Peyer's patch (tissue), 4 donors: ENCODE data around the gene TTC23.

Source experiments
- POLR2A ChIP-seq, 2 donors: fragments of 450-650 bp; IDR thresholded peaks; one replicate each; pipeline ENCODE4 v1.5.1; 2017; ENCODE audit warnings: antibody characterized with exemption in 2 of 2, mild to moderate bottlenecking in 2 of 2, moderate library complexity in 2 of 2
- TF ChIP-seq, protein P1 (sequence below), 6 experiments: fragments of 450-650 bp in 4 of 6; fragments of 200-600 bp in 2 of 6; sonication (generic) in 1 of 6; IDR thresholded peaks; one replicate each; pipeline ENCODE4 v1.5.1; 2017 to 2019; ENCODE audit warnings: antibody characterized with exemption in 6 of 6, mild to moderate bottlenecking in 3 of 6, moderate library complexity in 1 of 6

DNA sequence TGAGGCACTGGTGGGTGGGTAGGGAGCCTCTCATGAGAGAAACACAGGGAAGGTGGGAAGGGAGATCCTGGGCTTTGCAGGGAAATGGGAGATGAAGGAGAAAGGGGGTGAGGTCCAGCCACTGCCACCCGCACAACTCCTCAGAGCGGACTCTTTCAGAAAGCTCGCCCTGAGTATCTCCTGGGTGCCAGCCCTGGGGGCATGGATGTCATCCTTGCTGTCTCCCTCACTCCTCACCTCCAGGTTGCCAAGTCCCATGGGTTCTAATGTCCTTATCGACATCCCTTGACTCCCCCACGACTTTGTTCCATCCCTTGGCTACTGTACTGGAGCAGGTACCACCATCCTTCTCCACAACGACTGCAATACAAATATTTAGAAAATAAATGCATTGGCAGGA lies 103.6 kb downstream of the TTC23 start:
- no peak for TF ChIP-seq POLR2A (IDR thresholded peaks at IDR 0.05)
- TF ChIP-seq, protein P1, sequence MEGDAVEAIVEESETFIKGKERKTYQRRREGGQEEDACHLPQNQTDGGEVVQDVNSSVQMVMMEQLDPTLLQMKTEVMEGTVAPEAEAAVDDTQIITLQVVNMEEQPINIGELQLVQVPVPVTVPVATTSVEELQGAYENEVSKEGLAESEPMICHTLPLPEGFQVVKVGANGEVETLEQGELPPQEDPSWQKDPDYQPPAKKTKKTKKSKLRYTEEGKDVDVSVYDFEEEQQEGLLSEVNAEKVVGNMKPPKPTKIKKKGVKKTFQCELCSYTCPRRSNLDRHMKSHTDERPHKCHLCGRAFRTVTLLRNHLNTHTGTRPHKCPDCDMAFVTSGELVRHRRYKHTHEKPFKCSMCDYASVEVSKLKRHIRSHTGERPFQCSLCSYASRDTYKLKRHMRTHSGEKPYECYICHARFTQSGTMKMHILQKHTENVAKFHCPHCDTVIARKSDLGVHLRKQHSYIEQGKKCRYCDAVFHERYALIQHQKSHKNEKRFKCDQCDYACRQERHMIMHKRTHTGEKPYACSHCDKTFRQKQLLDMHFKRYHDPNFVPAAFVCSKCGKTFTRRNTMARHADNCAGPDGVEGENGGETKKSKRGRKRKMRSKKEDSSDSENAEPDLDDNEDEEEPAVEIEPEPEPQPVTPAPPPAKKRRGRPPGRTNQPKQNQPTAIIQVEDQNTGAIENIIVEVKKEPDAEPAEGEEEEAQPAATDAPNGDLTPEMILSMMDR (IDR thresholded peaks at IDR 0.05): no peak
